Uterus (tissue), 4 donors: ENCODE results near the gene TRAFD1. TPM values are rescaled to one million over a fixed set of nuclear protein-coding genes. Genes with fewer than 3 reads are reported as not detected.

Experiments used
- DNase-seq, 2 donors: peaks; one replicate each; pipeline ENCODE4 v3.0.0-alpha.2; 2019 to 2020
- H3K27ac ChIP-seq, 2 donors: fragments of 200-600 bp; sonication (generic); 1 replicate in 1 of 2; 2 replicates in 1 of 2; pipeline ENCODE4 v1.5.1; 2016 to 2018
- H3K27me3 ChIP-seq, 2 donors: fragments of 200-600 bp; sonication (generic); one replicate each; pipeline ENCODE4 v1.5.1; 2018 to 2019; ENCODE audit warnings: control low read depth in 1 of 2
- H3K36me3 ChIP-seq, 2 donors: fragments of 200-600 bp; sonication (generic); one replicate each; pipeline ENCODE4 v1.5.1; 2019; ENCODE audit warnings: control low read depth in 1 of 2
- H3K4me1 ChIP-seq, 2 donors: fragments of 200-600 bp; sonication (generic); one replicate each; pipeline ENCODE4 v1.5.1; 2018 to 2019; ENCODE audit warnings: control low read depth in 1 of 2
- H3K4me3 ChIP-seq, 2 donors: fragments of 200-600 bp; sonication (generic); 1 replicate in 1 of 2; 2 replicates in 1 of 2; pipeline ENCODE4 v1.5.1; 2018 to 2019; ENCODE audit warnings: mild to moderate bottlenecking in 1 of 2
- H3K9me3 ChIP-seq, 2 donors: fragments of 200-600 bp; sonication (generic); one replicate each; pipeline ENCODE4 v1.5.1; 2019; ENCODE audit warnings: control low read depth in 1 of 2
- POLR2A ChIP-seq, 2 donors: fragments of 450-650 bp; IDR thresholded peaks; one replicate each; pipeline ENCODE4 v1.6.1; 2016; ENCODE audit warnings: antibody characterized with exemption in 2 of 2, mild to moderate bottlenecking in 1 of 2, moderate library complexity in 1 of 2
- intact Hi-C: fragments of 100-400 bp; cut with DNase I; formaldehyde crosslinking; loops from one replicate; pipeline ENCODE4 v1.15.1; 2023; ENCODE audit warnings: low total_unique reads
- total RNA-seq, 4 donors: library from RNA; depleted of rRNA in 3 of 4; stranded (reverse); fragments of >200 nt in 3 of 4; gene quantifications; one replicate each; pipeline versions ENCODE4 v1.1.0 to v1.2.4, GENCODE V29; 2014 to 2023
- TF ChIP-seq, protein P1 (sequence below), 4 experiments: fragments of 200-600 bp in 2 of 4; fragments of 450-650 bp in 2 of 4; sonication (generic) in 2 of 4; IDR thresholded peaks; one replicate each; pipeline ENCODE4 v1.5.1; 2016 to 2019; ENCODE audit warnings: antibody characterized with exemption in 4 of 4, mild to moderate bottlenecking in 2 of 4, moderate library complexity in 1 of 4
- donor health status: DM: yes; HTN: yes; CAD: no.

TRAFD1 gene
- total RNA-seq, 4 donors from 2014 or later: 29.1 to 51.6 (median 34.4) TPM

- no peak for DNase-seq
- H3K9me3 ChIP-seq: no peaks in the 10 kb centered on the region
- no peak overlapping the region for H3K4me3 ChIP-seq
- no peaks in the 10 kb centered on the region for H3K36me3 ChIP-seq
- H3K27ac ChIP-seq: no peak overlapping the region
- H3K4me1 ChIP-seq: peaks cover 0 to 6% of the 10 kb centered on the region in 2 donors
- no peak for TF ChIP-seq POLR2A (IDR thresholded peaks at IDR 0.05)
- TF ChIP-seq, protein P1, sequence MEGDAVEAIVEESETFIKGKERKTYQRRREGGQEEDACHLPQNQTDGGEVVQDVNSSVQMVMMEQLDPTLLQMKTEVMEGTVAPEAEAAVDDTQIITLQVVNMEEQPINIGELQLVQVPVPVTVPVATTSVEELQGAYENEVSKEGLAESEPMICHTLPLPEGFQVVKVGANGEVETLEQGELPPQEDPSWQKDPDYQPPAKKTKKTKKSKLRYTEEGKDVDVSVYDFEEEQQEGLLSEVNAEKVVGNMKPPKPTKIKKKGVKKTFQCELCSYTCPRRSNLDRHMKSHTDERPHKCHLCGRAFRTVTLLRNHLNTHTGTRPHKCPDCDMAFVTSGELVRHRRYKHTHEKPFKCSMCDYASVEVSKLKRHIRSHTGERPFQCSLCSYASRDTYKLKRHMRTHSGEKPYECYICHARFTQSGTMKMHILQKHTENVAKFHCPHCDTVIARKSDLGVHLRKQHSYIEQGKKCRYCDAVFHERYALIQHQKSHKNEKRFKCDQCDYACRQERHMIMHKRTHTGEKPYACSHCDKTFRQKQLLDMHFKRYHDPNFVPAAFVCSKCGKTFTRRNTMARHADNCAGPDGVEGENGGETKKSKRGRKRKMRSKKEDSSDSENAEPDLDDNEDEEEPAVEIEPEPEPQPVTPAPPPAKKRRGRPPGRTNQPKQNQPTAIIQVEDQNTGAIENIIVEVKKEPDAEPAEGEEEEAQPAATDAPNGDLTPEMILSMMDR (IDR thresholded peaks at IDR 0.05): no peak
- H3K27me3 ChIP-seq: no peaks in the 10 kb centered on the region
- intact Hi-C loops: no loop called here
These were observed 7.7 kb upstream of the TRAFD1 start for GRCh38 chr12:112117685-112118084.

DNA sequence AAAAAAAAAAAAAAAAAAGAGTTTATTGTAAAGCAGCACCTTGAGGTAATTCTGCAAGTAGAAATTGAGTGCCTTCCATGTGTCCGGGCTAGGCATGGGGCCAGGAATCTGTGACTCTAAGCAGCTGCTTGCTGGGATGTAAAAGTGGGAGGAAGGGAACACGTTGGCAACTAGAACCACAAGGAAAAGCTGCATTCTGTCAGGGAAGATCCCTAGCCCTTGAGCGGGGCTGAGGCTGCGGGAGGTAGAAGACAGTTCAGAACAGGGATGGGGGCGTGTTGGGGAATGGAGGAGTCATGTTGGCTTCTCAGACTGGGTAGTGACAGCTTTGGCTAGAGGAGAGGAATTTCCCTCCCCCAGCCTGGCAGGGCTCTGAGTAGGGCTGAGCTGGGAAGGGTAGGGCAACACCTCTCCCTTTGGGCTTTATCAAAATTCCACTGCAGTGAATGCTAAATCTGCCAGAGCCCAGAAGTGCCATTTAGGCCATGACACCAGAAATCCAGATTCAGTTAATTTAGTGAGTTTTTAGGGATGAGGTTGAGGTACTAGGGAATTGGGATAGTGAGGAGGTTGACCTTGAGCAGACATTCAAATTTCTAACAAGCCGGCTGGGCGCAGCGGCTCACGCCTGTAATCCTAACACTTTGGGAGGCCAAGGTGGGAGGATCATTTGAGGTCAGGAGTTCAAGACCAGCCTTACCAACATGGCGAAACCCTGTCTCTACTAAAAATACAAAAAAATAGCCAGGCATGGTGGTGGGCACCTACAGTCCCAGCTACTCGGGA lies 3.4 kb upstream of the TRAFD1 start:
- no peaks in the 10 kb centered on the region for H3K27me3 ChIP-seq
- DNase-seq: peak; percentile 84 to 85
- H3K9me3 ChIP-seq: no peaks in the 10 kb centered on the region
- H3K27ac ChIP-seq: peak overlapping the region; percentile 66 to 71
- H3K4me3 ChIP-seq: no peak overlapping the region
- H3K36me3 ChIP-seq: no peaks in the 10 kb centered on the region
- TF ChIP-seq, protein P1 (IDR thresholded peaks at IDR 0.05): no peak
- no peak for TF ChIP-seq POLR2A (IDR thresholded peaks at IDR 0.05)
- peaks cover 0 to 15% of the 10 kb centered on the region in 2 donors for H3K4me1 ChIP-seq
- intact Hi-C loops: no loop called here

GRCh38 chr12:112122823-112123690 lies 2.3 kb upstream of the TRAFD1 start:
- intact Hi-C loops: no loop called here
- Histone ChIP-seq H3K4me3 (no peak overlapping the region), H3K4me1 (peaks cover 0 to 15% of the 10 kb centered on the region in 2 donors), H3K27ac (peak overlapping the region; percentile 66 to 71), H3K27me3 (no peaks in the 10 kb centered on the region), H3K36me3 (no peaks in the 10 kb centered on the region), H3K9me3 (no peaks in the 10 kb centered on the region)
- no peak for DNase-seq
- no peak for TF ChIP-seq POLR2A (IDR thresholded peaks at IDR 0.05)
- TF ChIP-seq, protein P1 (IDR thresholded peaks at IDR 0.05): no peak

- peak overlapping the region in 1 of 2 donors; percentile 7 for H3K27ac ChIP-seq
- no peaks in the 10 kb centered on the region for H3K27me3 ChIP-seq
- no peak for DNase-seq
- TF ChIP-seq, protein P1 (IDR thresholded peaks at IDR 0.05): no peak
- TF ChIP-seq POLR2A (IDR thresholded peaks at IDR 0.05): no peak
- no peaks in the 10 kb centered on the region for H3K9me3 ChIP-seq
- intact Hi-C loops: no loop called here
- H3K4me3 ChIP-seq: no peak overlapping the region
- no peaks in the 10 kb centered on the region for H3K36me3 ChIP-seq
- H3K4me1 ChIP-seq: peaks cover 0 to 19% of the 10 kb centered on the region in 2 donors
These were observed 476 bp upstream of the TRAFD1 start for GRCh38 chr12:112124918-112125249.

DNA sequence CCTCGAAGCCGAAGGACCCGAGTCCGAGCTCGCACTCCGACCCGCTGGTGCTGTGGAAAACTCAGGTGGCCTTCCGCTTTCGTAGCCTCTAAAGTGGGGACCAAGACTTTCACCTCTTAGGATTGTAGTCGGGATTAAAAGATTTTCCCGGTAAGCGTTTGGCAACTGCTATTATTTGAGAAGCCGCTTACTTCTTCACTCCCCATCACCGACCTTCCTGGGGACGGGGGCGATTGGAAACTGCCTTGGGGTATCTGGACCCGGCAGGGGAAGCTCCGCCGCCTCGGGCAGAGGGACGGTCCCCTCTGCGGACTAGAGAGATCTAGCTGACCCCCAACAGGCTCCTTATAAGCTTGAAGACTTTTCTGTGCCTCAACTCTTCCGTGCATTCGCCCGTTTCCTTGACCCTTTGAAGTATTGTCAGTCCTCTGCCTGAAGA lies 659 bp downstream of the TRAFD1 start:
- H3K4me1 ChIP-seq: peaks cover 8 to 19% of the 10 kb centered on the region in 2 donors

More for the DNA sequence above, 659 bp downstream of the TRAFD1 start:
- TF ChIP-seq, protein P1 (IDR thresholded peaks at IDR 0.05): no peak
- TF ChIP-seq POLR2A (IDR thresholded peaks at IDR 0.05): no peak
- H3K27ac ChIP-seq: peak overlapping the region; percentile 89 to 92
- intact Hi-C loops: no loop called here
- no peaks in the 10 kb centered on the region for H3K27me3 ChIP-seq
- DNase-seq: no peak
- H3K9me3 ChIP-seq: no peaks in the 10 kb centered on the region
- peak overlapping the region; percentile 54 to 90 for H3K4me3 ChIP-seq
- no peaks in the 10 kb centered on the region for H3K36me3 ChIP-seq
